NCI-H446 (cell line): ENCODE measurements around the gene RBMS3.

Experiments used
- DNase-seq, 2 experiments: peaks; one replicate each; lab custom pipeline; 2025; lab: John Stamatoyannopoulos, UW

RBMS3 gene

GRCh38 chr3:29937185-29937584, 656.3 kb downstream of the RBMS3 start:
- DNase-seq: no peak

- no peak for DNase-seq
These were observed 660.0 kb downstream of the RBMS3 start for GRCh38 chr3:29940759-29941323.

GRCh38 chr3:29942297-29942696, 661.4 kb downstream of the RBMS3 start:
- DNase-seq: no peak

GRCh38 chr3:29949131-29949530, 668.3 kb downstream of the RBMS3 start:
- no peak for DNase-seq

GRCh38 chr3:29949940-29950616, 669.2 kb downstream of the RBMS3 start:
- DNase-seq: no peak

- DNase-seq: no peak
These were observed 671.6 kb downstream of the RBMS3 start for GRCh38 chr3:29952431-29952830.

- DNase-seq: no peak
These were observed 674.5 kb downstream of the RBMS3 start for GRCh38 chr3:29955413-29955812.

GRCh38 chr3:29958816-29959215, 677.9 kb downstream of the RBMS3 start:
- no peak for DNase-seq

- DNase-seq: no peak
These were observed 691.0 kb downstream of the RBMS3 start for GRCh38 chr3:29971895-29972294.

- DNase-seq: no peak
These were observed 691.6 kb downstream of the RBMS3 start for GRCh38 chr3:29972320-29972993.

GRCh38 chr3:29973763-29974162, 692.9 kb downstream of the RBMS3 start:
- DNase-seq: no peak

- DNase-seq: no peak
These were observed 696.0 kb downstream of the RBMS3 start for GRCh38 chr3:29976871-29977270.

GRCh38 chr3:29977360-29977759, 696.5 kb downstream of the RBMS3 start:
- no peak for DNase-seq

- DNase-seq: no peak
These were observed 697.2 kb downstream of the RBMS3 start for GRCh38 chr3:29978036-29978435.

- no peak for DNase-seq
These were observed 710.3 kb downstream of the RBMS3 start for GRCh38 chr3:29991198-29991597.

GRCh38 chr3:30002797-30003196, 721.9 kb downstream of the RBMS3 start:
- no peak for DNase-seq

- DNase-seq: no peak
These were observed 722.9 kb downstream of the RBMS3 start for GRCh38 chr3:30003741-30004140.

- DNase-seq: no peak
These were observed 723.6 kb downstream of the RBMS3 start for GRCh38 chr3:30004481-30004880.

GRCh38 chr3:30006111-30006510, 725.2 kb downstream of the RBMS3 start:
- DNase-seq: no peak

GRCh38 chr3:30007668-30008067, 726.8 kb downstream of the RBMS3 start:
- no peak for DNase-seq

GRCh38 chr3:30011237-30011803, 730.4 kb downstream of the RBMS3 start:
- no peak for DNase-seq

GRCh38 chr3:30012941-30013543, 732.2 kb downstream of the RBMS3 start:
- peak; percentile 82 to 83 for DNase-seq

GRCh38 chr3:30017901-30018300, 737.0 kb downstream of the RBMS3 start:
- no peak for DNase-seq
